ENCODE results near the gene NDUFB7. TPM values are rescaled to one million over a fixed set of nuclear protein-coding genes. Genes with fewer than 3 reads are reported as not detected.

NDUFB7 gene
- total and polyA plus RNA-seq, 11 donors = 290 to 1,747 (median 432) TPM

GRCh38 chr19:14517840-14518505 lies 53.9 kb downstream of the NDUFB7 start, which contains the start of gene DNAJB1:
Gene DNAJB1, minus strand, starts transcription at chr19:14518397. Its CDS starts 48 bp downstream, at chr19:14518349.
- ATAC-seq (peak; percentile 54 to 86 (median 82)), DNase-seq (peak; percentile 88 to 93 (median 89))
- TF ChIP-seq POLR2A (IDR thresholded peaks at IDR 0.05) (peak; percentile 97 to 98), CTCF (IDR thresholded peaks at IDR 0.05) (no peak)

GRCh38 chr19:14517446-14517839 lies 54.4 kb downstream of the NDUFB7 start:
- Histone ChIP-seq H3K4me1 (peaks cover 0 to 53% (median 39%) of the 10 kb centered on the region in 12 donors), H3K36me3 (peaks cover 2 to 38% (median 27%) of the 10 kb centered on the region in 9 donors), H3K27me3 (no peaks in the 10 kb centered on the region), H3K9me3 (no peaks in the 10 kb centered on the region), H3K27ac (peak overlapping the region; percentile 96 to 100 (median 100)), H3K4me3 (peak overlapping the region; percentile 66 to 100 (median 88))
- ATAC-seq = peak in 1 of 4 donors; percentile 0
- DNase-seq = no peak
- 0 to 1% (median 1%) methylated on average over 10 to 32 of the region's 32 CpGs for WGBS, 4 donors
- intact Hi-C loops (cut with DNase I) = loop anchor here in 1 of 10 donors (2.0 kb wide), 1 partner anchor 21 kb away; the partner anchor contains the start of gene GIPC1
- TF ChIP-seq CTCF (IDR thresholded peaks at IDR 0.05) (no peak), POLR2A (IDR thresholded peaks at IDR 0.05) (no peak)

More at GRCh38 chr19:14517840-14518505, 53.9 kb downstream of the NDUFB7 start, which contains the start of gene DNAJB1:
- peaks cover 0 to 52% (median 39%) of the 10 kb centered on the region in 12 donors for H3K4me1 ChIP-seq
- no peaks in the 10 kb centered on the region for H3K9me3 ChIP-seq
- H3K27ac ChIP-seq = peak within 1 kb of the TSS; percentile 96 to 100 (median 100)
- 1% methylated on average over 75 to 82 of the region's 82 CpGs; no CpG with 5 or more reads in 1 of the 4 donors for WGBS, 4 donors
- intact Hi-C loops (cut with DNase I) = loop anchor here in 2 of 10 donors (1.0 to 2.0 kb wide), 2 partner anchors 11 to 21 kb away; partner anchors contain the start of genes GIPC1 (in 1 of the 2) and TECR (in 1 of the 2)
- no peaks in the 10 kb centered on the region for H3K27me3 ChIP-seq
- peaks cover 2 to 38% (median 27%) of the 10 kb centered on the region in 9 donors for H3K36me3 ChIP-seq
- H3K4me3 ChIP-seq = peak within 1 kb of the TSS; percentile 66 to 100 (median 88)

- Histone ChIP-seq H3K27ac (peak overlapping the region; percentile 96 to 100 (median 100)), H3K27me3 (no peaks in the 10 kb centered on the region), H3K9me3 (no peaks in the 10 kb centered on the region), H3K4me1 (peaks cover 0 to 53% (median 39%) of the 10 kb centered on the region in 12 donors), H3K4me3 (peak overlapping the region; percentile 66 to 100 (median 88)), H3K36me3 (peaks cover 2 to 38% (median 27%) of the 10 kb centered on the region in 9 donors)
- intact Hi-C loops (cut with DNase I) = loop anchor here in 1 of 10 donors (2.0 kb wide), 1 partner anchor 20 kb away; the partner anchor contains the start of gene GIPC1
- 21 to 24% (median 24%) methylated on average over 22 of the region's 22 CpGs for WGBS, 4 donors
- TF ChIP-seq CTCF (IDR thresholded peaks at IDR 0.05) (no peak), POLR2A (IDR thresholded peaks at IDR 0.05) (no peak)
- no peak for ATAC-seq
- DNase-seq = no peak
Observed at GRCh38 chr19:14516746-14517438, 55.0 kb downstream of the NDUFB7 start.

MicroRNAs encoded within 50 kb of the gene (microRNA counts, 767-probe panel; counts per million panel counts)
- 0 to 71.6 counts per million in 2 donors for microRNA hsa-miR-639

Small RNAs within 50 kb of the gene (microRNA-seq; reads per million reads assigned to microRNA genes)
- 0 to 1.2 (median 0.39) reads per million in 4 donors for gene MIR639

Other genes starting within 250 kb of the NDUFB7 start
- 10 to 100 TPM; 30.1 to 92.7 (median 45.8) TPM for gene ADGRE5, start 190.6 kb downstream of the NDUFB7 start, total RNA-seq
- gene ADGRE5, start 190.6 kb downstream of the NDUFB7 start, polyA plus RNA-seq = 10 to 100 TPM; 10.1 to 48.5 TPM
- 10 to 100 TPM; 18.0 to 44.4 (median 30.2) TPM for gene DDX39A, start 152.7 kb downstream of the NDUFB7 start, total RNA-seq
- 100 to 1,000 TPM in 1 of 2 donors, 10 to 100 TPM in 1; 42.4 to 109 TPM for gene DDX39A, start 152.7 kb downstream of the NDUFB7 start, polyA plus RNA-seq
- 100 to 1,000 TPM; 119 to 206 (median 136) TPM for gene PKN1, start 138.8 kb downstream of the NDUFB7 start, total RNA-seq
- gene PKN1, start 138.8 kb downstream of the NDUFB7 start, polyA plus RNA-seq = 100 to 1,000 TPM; 109 to 126 TPM
- gene PTGER1, start 96.7 kb downstream of the NDUFB7 start, total RNA-seq = under 1 TPM in 1 of 9 donors, not detected in 8; 0.35 TPM
- under 1 TPM in 1 of 2 donors, not detected in 1; 0.15 TPM for gene PTGER1, start 96.7 kb downstream of the NDUFB7 start, polyA plus RNA-seq
- gene GIPC1, start 75.9 kb downstream of the NDUFB7 start, total RNA-seq = 10 to 100 TPM; 44.9 to 82.7 (median 49.3) TPM
- gene GIPC1, start 75.9 kb downstream of the NDUFB7 start, polyA plus RNA-seq = 10 to 100 TPM; 54.9 to 87.4 TPM
- gene DNAJB1, start 53.7 kb downstream of the NDUFB7 start, total RNA-seq = 10 to 100 TPM; 34.7 to 70.6 (median 44.8) TPM
- 10 to 100 TPM; 27.5 to 69.1 TPM for gene DNAJB1, start 53.7 kb downstream of the NDUFB7 start, polyA plus RNA-seq
- gene TECR, start 42.5 kb downstream of the NDUFB7 start, total RNA-seq = 10 to 100 TPM; 48.1 to 88.4 (median 71.7) TPM
- 100 to 1,000 TPM in 1 of 2 donors, 10 to 100 TPM in 1; 71.4 to 102 TPM for gene TECR, start 42.5 kb downstream of the NDUFB7 start, polyA plus RNA-seq
- gene CLEC17A, start 11.0 kb upstream of the NDUFB7 start, total RNA-seq = under 1 TPM in 1 of 9 donors, not detected in 8; 0.10 TPM
- gene CLEC17A, start 11.0 kb upstream of the NDUFB7 start, polyA plus RNA-seq = not detected
- under 1 TPM in 3 of 9 donors, not detected in 6; 0.25 to 0.59 (median 0.53) TPM for gene ADGRE3, start 102.8 kb upstream of the NDUFB7 start, total RNA-seq
- gene ADGRE3, start 102.8 kb upstream of the NDUFB7 start, polyA plus RNA-seq = not detected
- 10 to 100 TPM in 2 of 9 donors, 1 to 10 TPM in 7; 6.7 to 12.1 (median 8.6) TPM for gene ZNF333, start 118.0 kb upstream of the NDUFB7 start, total RNA-seq
- gene ZNF333, start 118.0 kb upstream of the NDUFB7 start, polyA plus RNA-seq = 1 to 10 TPM; 5.0 to 8.7 TPM
- 10 to 100 TPM in 1 of 9 donors, 1 to 10 TPM in 3, under 1 TPM in 5; 0.40 to 11.6 (median 1.00) TPM for gene ADGRE2, start 206.5 kb upstream of the NDUFB7 start, total RNA-seq
- under 1 TPM; 0.83 to 0.84 TPM for gene ADGRE2, start 206.5 kb upstream of the NDUFB7 start, polyA plus RNA-seq

Measured in heart left ventricle (tissue), 16 donors.